Body of pancreas (tissue), 4 donors: ENCODE results near the gene CHST8. TPM values are rescaled to one million over a fixed set of nuclear protein-coding genes. Genes with fewer than 3 reads are reported as not detected.

Experiments
- ATAC-seq: fragments of 150-250 bp; one replicate; pipeline ENCODE4 v1.9.1; 2016
- DNase-seq, 4 donors: peaks; one replicate each; pipeline ENCODE4 v3.0.0-alpha.2; 2019
- H3K27ac ChIP-seq, 4 donors: fragments of 200-600 bp; sonication (generic); 1 replicate in 3 of 4; 2 replicates in 1 of 4; pipeline versions ENCODE4 v1.5.1 to v1.6.1; 2016 to 2019; ENCODE audit warnings: mild to moderate bottlenecking in 1 of 4, mixed read lengths in 1 of 4, moderate library complexity in 1 of 4
- H3K27me3 ChIP-seq, 2 donors: fragments of 200-600 bp; sonication (generic); one replicate each; pipeline ENCODE4 v1.6.0; 2016; ENCODE audit warnings: mild to moderate bottlenecking in 1 of 2
- H3K36me3 ChIP-seq, 2 donors: fragments of 200-600 bp; sonication (generic); replicated peaks in 1 of 2; 2 replicates each; pipeline ENCODE4 v1.5.1; 2016; ENCODE audit warnings: low read depth in 2 of 2; ENCODE audit not compliant: insufficient read depth in 1 of 2
- H3K4me1 ChIP-seq: fragments of 200-600 bp; sonication (generic); one replicate; pipeline ENCODE4 v1.6.0; 2016
- H3K4me3 ChIP-seq, 2 donors: fragments of 200-600 bp; sonication (generic); 1 replicate in 1 of 2; 2 replicates in 1 of 2; pipeline ENCODE4 v1.5.1; 2016 to 2019
- H3K9me3 ChIP-seq, 3 donors: fragments of 200-600 bp; sonication (generic); 1 replicate in 2 of 3; 2 replicates in 1 of 3; pipeline ENCODE4 v1.5.1; 2016
- POLR2A ChIP-seq, 3 donors: fragments of 450-650 bp; IDR thresholded peaks; one replicate each; pipeline ENCODE4 v1.6.1; 2016; ENCODE audit warnings: antibody characterized with exemption in 3 of 3, mild to moderate bottlenecking in 2 of 3
- WGBS, 2 donors: methylation state at CpG; one replicate each; pipeline ENCODE4 v1.1.5; 2017; 5-methylcytosine and 5-hydroxymethylcytosine counted together
- intact Hi-C: fragments of 100-400 bp; cut with DNase I; formaldehyde crosslinking; loops from one replicate; pipeline ENCODE4 v1.15.1; 2023
- total RNA-seq, 2 donors: library from RNA; depleted of rRNA; stranded (reverse); fragments of >200 nt; gene quantifications; one replicate each; pipeline ENCODE4 v1.1.0, GENCODE V29; 2016
- TF ChIP-seq, protein P1 (sequence below), 7 experiments: fragments of 450-650 bp in 4 of 7; fragments of 200-600 bp in 3 of 7; sonication (generic) in 3 of 7; IDR thresholded peaks; one replicate each; pipeline ENCODE4 v1.5.1; 2016 to 2019; ENCODE audit warnings: antibody characterized with exemption in 7 of 7

CHST8 gene
- total RNA-seq, 2 donors from 2014 or later: 0.26 TPM; not detected in 1

DNA sequence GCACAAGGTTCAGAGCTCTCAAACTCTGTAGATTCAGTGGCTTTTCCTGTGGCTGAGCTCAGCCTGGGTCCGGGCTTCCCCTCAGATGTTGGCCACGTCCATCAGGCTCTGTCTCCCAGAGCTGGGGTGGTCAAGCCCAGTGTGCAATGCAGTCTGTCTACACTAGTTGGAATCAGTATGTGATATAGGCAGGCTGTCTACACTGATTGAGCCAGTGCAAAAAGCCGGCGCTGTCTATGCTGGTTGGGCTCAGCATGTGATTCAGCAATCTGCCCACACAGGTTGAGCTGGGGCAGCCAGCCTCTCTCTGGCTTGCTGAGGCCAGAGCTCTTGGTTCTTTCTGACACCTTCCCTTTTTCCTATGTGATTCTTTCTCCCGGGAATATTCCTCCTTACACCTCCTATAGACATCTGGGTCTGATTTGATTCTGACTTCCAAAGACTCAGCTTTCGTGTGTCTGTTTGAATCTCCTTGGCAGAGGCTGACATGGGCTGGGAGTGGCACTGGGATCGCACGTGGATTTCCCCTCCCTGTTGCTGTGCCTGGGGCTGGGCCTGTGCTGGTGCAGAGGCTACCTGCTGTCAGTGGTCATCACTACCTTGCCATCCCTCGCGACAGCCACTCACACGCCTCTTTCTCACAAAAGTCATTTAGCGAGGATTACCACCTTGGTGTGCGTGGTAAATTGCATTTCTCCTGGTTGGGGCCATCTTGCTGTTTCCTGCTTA, 9.3 kb downstream of the CHST8 start:
- ATAC-seq: no peak
- Histone ChIP-seq H3K4me3 (no peak overlapping the region), H3K4me1 (no peaks in the 10 kb centered on the region), H3K36me3 (no peaks in the 10 kb centered on the region), H3K27me3 (no peaks in the 10 kb centered on the region), H3K9me3 (no peaks in the 10 kb centered on the region), H3K27ac (no peak overlapping the region)
- TF ChIP-seq, protein P1, sequence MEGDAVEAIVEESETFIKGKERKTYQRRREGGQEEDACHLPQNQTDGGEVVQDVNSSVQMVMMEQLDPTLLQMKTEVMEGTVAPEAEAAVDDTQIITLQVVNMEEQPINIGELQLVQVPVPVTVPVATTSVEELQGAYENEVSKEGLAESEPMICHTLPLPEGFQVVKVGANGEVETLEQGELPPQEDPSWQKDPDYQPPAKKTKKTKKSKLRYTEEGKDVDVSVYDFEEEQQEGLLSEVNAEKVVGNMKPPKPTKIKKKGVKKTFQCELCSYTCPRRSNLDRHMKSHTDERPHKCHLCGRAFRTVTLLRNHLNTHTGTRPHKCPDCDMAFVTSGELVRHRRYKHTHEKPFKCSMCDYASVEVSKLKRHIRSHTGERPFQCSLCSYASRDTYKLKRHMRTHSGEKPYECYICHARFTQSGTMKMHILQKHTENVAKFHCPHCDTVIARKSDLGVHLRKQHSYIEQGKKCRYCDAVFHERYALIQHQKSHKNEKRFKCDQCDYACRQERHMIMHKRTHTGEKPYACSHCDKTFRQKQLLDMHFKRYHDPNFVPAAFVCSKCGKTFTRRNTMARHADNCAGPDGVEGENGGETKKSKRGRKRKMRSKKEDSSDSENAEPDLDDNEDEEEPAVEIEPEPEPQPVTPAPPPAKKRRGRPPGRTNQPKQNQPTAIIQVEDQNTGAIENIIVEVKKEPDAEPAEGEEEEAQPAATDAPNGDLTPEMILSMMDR (IDR thresholded peaks at IDR 0.05): no peak
- no peak for TF ChIP-seq POLR2A (IDR thresholded peaks at IDR 0.05)
- WGBS, 2 donors: 58 to 60% methylated on average over 10 to 13 of the region's 13 CpGs
- no peak for DNase-seq
- intact Hi-C loops: no loop called here

DNA sequence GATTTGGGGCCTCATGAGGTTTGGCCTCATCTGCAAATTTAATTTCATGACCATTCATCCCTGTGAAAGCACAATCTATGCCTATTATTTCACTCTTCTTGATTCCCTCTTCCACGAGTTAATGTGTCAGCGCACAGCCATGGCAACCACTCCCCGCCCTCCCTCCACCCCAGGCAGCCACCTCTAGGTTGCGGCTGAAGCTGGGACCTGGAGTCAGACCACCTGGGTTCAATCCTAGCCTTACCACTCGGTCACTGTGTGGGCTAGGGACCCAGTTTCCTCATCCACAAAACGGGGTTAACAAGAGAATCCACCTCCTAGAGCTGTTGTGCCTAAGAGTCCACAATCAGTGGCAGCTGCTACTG, 9.8 kb downstream of the CHST8 start:
- ATAC-seq: no peak
- Histone ChIP-seq H3K4me1 (no peaks in the 10 kb centered on the region), H3K27ac (no peak overlapping the region), H3K27me3 (no peaks in the 10 kb centered on the region), H3K4me3 (no peak overlapping the region), H3K9me3 (no peaks in the 10 kb centered on the region), H3K36me3 (no peaks in the 10 kb centered on the region)
- no peak for TF ChIP-seq POLR2A (IDR thresholded peaks at IDR 0.05)
- TF ChIP-seq, protein P1 (IDR thresholded peaks at IDR 0.05): no peak
- DNase-seq: no peak
- WGBS, 2 donors: 40 to 45% methylated on average over 6 of the region's 6 CpGs
- intact Hi-C loops: no loop called here

DNA sequence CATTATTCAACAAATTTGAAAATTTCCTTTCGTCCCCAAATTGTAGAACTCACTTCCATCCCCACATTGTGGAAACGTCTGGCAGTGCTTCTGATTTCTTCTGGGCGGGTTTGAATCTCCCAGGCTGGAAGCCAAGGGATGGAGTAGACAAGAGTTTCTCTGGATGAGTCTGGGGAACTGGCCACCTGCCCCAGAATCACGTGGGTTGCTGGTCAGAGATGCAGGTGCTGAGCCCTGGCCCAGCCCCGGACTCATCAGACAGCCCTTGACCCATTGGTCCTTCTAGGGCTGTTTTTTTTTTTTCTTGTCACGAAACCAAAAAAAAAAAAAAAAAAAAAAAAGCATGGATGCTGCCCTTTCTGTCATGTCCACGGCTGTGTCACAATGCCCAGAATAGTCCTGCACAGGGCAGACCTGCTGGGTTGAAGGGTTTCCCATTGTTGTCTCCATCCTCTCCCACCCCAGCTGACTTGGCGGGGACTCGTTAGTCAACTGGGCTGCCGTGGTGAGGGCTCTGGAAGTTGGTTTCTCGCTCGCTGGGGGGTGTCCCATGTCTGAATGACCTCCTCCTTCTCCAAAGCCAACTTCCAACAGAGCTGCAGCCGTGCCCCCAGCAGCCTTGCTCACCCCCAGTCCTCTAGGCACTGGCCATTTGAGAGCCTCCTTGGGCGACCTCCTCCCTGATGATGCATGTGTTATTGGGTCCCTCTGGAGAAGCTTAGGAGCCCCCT, 12.8 kb downstream of the CHST8 start:
- peaks cover 0 to 7% of the 10 kb centered on the region in 2 donors for H3K27me3 ChIP-seq
- intact Hi-C loops: no loop called here
- DNase-seq (no peak), ATAC-seq (no peak)
- no peaks in the 10 kb centered on the region for H3K9me3 ChIP-seq
- 60 to 66% methylated on average over 10 to 14 of the region's 14 CpGs for WGBS, 2 donors
- H3K27ac ChIP-seq: no peak overlapping the region
- H3K36me3 ChIP-seq: no peaks in the 10 kb centered on the region
- TF ChIP-seq, protein P1 (IDR thresholded peaks at IDR 0.05): no peak
- TF ChIP-seq POLR2A (IDR thresholded peaks at IDR 0.05): no peak
- H3K4me1 ChIP-seq: no peaks in the 10 kb centered on the region
- no peak overlapping the region for H3K4me3 ChIP-seq

DNA sequence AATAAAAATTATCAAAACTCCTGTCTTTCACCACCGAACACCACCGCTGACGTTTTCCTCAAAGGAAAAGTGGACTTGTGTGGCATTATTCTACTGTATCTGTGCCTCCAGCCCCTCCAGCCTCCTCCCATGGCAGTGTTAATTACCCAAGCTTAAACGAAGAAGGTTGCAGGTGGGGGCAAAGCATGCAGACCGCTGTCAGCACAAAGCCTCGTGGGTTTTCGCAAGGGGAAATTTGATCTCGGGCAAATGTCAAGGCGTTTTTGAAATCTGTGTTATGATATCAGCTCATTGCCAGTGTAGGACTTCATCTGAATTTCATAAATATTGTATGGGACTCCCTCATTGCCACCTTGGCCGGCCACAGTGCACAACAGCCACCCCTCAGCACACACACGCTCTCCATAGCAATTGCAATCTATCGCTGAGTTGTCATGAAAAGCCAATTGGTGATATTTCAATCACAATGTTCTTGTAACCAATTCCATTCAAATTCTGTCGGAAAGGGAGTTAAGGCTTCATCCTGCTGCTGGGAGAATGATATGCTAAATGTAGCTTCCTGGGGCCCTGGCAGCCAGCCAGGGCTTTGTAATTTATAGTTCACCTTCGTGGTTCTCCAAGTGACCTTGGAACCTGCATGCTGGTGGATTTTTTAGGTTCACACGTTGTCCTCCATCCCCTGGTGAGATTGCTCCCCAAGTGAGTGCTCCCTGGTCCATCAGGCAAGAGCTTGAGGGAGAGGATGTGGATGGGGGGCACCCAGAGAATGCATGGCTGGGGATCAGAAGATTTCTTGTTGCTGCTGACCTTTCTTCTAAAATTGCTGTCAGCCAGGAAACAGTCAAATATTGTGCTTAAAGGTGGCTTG, 16.6 kb downstream of the CHST8 start:
- intact Hi-C loops: no loop called here
- no peak for TF ChIP-seq POLR2A (IDR thresholded peaks at IDR 0.05)
- TF ChIP-seq, protein P1 (IDR thresholded peaks at IDR 0.05): no peak
- Histone ChIP-seq H3K4me1 (no peaks in the 10 kb centered on the region), H3K4me3 (no peak overlapping the region), H3K9me3 (no peaks in the 10 kb centered on the region), H3K36me3 (no peaks in the 10 kb centered on the region), H3K27me3 (peaks cover 0 to 7% of the 10 kb centered on the region in 2 donors), H3K27ac (no peak overlapping the region)
- 17 to 22% methylated on average over 15 of the region's 15 CpGs for WGBS, 2 donors
- ATAC-seq (no peak), DNase-seq (no peak)
